Stimulated activated effector memory CD8-positive, alpha-beta T cell treated with anti-CD3 and anti-CD28 coated beads, Interleukin-12 subunit alpha, Interleukin-12 subunit beta, amount 100 ng/mL, for 72 hours (primary cell): ENCODE measurements around the gene PARP2.
A peak's percentile ranks its signal among the peaks of the same experiment; 100 is the strongest.

Experiments
- ATAC-seq: fragments of 150-1000 bp; cut with Tn5 transposase; 2 replicates; pipeline ENCODE4 v1.10.0; 2021
- DNase-seq, 2 donors: peaks; one replicate each; pipeline ENCODE4 v3.0.0; 2021 to 2022; ENCODE audit warnings: low spot score in 2 of 2
- H3K27ac Mint-ChIP-seq: one replicate; pipeline ENCODE4 v1.8.0; 2022; ENCODE audit warnings: mild to moderate bottlenecking, mixed read lengths
- H3K36me3 Mint-ChIP-seq: one replicate; pipeline ENCODE4 v1.8.0; 2022; ENCODE audit warnings: mild to moderate bottlenecking, mixed read lengths
- H3K4me1 Mint-ChIP-seq: one replicate; pipeline ENCODE4 v1.8.0; 2022; ENCODE audit warnings: mixed read lengths
- H3K4me3 Mint-ChIP-seq: one replicate; pipeline ENCODE4 v1.8.0; 2022; ENCODE audit warnings: mild to moderate bottlenecking, mixed read lengths
- H3K9me3 Mint-ChIP-seq: one replicate; pipeline ENCODE4 v1.8.0; 2022; ENCODE audit warnings: mixed read lengths

PARP2 gene

GRCh38 chr14:20400965-20401593 is 57.6 kb downstream of the PARP2 start:
- H3K4me3 Mint-ChIP-seq = peak overlapping the region; percentile 56
- peak overlapping the region; percentile 93 for H3K27ac Mint-ChIP-seq
- peaks cover 100% of the 10 kb centered on the region for H3K36me3 Mint-ChIP-seq
- H3K9me3 Mint-ChIP-seq = no peaks in the 10 kb centered on the region
- peaks cover 32% of the 10 kb centered on the region for H3K4me1 Mint-ChIP-seq
- ATAC-seq (peak; percentile 94), DNase-seq (peak in 1 of 2 donors; percentile 54)

DNA sequence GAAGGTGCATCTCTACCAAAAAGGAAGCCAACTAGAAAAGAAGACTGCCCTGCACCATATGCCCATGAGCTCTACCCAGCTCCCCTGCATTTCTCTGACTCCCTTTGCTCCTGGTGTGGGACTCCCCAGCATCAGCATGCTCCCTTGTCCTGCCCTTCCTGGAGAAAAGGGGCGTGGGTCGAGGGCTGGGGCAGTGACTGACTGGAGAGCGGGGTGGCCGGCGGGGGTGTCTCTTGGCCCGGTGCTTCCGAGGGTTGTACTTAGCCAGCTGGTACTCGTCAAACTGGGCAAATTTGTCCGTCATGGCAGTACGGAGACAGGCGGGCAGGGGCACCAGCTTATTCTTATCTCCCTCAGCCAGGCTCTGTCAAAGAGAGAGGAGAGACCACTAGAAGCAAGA is 60.1 kb downstream of the PARP2 start:
- H3K27ac Mint-ChIP-seq = peak overlapping the region; percentile 41
- no peaks in the 10 kb centered on the region for H3K9me3 Mint-ChIP-seq
- no peak for ATAC-seq
- no peak overlapping the region for H3K4me3 Mint-ChIP-seq
- peaks cover 99% of the 10 kb centered on the region for H3K36me3 Mint-ChIP-seq
- H3K4me1 Mint-ChIP-seq = peaks cover 50% of the 10 kb centered on the region
- DNase-seq = no peak
